ENCODE data around the gene PCP4.

PCP4 gene

DNA sequence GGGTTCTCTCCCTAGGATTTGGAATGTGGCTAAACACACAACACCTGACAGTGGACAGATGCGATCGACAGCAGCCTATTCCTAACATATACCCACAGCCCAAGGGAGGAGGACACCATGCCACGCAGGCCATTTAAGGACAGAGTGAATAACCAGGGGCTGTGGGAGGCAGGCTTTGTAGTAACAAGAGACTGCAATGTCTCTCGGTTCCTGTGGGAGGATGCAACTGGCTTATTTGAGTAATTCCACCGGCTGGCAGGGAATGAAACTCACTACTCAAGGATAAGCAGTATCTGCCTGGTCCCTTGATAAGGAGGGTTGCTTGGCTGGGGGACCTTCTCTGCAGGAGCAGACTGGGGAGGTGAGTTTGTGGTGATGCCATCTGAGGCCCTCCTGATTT, 109.6 kb downstream of the PCP4 start:
- DNase-seq = no peak

Data from CD4-positive, alpha-beta T cell treated with Interleukin-15 for 1 hour (primary cell).